RWPE1 (cell line): Measurements from ENCODE around the gene KIAA0408.
"Not testable (repeated sequence)": the region's sequence is repeated elsewhere in the genome, so short reads cannot be mapped to it uniquely, and the experiment has no call there.

ENCODE experiments used
- CTCF ChIA-PET: fragments of 350-600 bp; sonication (Branson Sonifier 250); formaldehyde crosslinking; extraction: SDS; loops from one replicate; lab custom pipeline; 2021; lab: Yijun Ruan, JAX
- POLR2A ChIA-PET: fragments of 400-600 bp; formaldehyde crosslinking; extraction: SDS; loops from one replicate; lab custom pipeline; 2020; ENCODE audit warnings: antibody characterized with exemption; ENCODE audit not compliant: low non-redundant PET; lab: Yijun Ruan, JAX
- DNase-seq: peaks from one replicate; pipeline ENCODE4 v3.0.0; 2012; ENCODE audit warnings: low spot score
- H3K27ac ChIP-seq: fragments of 450-650 bp; 2 replicates; pipeline ENCODE4 v1.5.1; 2017
- TF ChIP-seq, protein P1 (sequence below): fragments of 450-650 bp; conservative IDR thresholded peaks from 2 replicates; pipeline ENCODE4 v1.5.1; 2017; ENCODE audit warnings: low read depth, mild to moderate bottlenecking

The KIAA0408 gene

DNA sequence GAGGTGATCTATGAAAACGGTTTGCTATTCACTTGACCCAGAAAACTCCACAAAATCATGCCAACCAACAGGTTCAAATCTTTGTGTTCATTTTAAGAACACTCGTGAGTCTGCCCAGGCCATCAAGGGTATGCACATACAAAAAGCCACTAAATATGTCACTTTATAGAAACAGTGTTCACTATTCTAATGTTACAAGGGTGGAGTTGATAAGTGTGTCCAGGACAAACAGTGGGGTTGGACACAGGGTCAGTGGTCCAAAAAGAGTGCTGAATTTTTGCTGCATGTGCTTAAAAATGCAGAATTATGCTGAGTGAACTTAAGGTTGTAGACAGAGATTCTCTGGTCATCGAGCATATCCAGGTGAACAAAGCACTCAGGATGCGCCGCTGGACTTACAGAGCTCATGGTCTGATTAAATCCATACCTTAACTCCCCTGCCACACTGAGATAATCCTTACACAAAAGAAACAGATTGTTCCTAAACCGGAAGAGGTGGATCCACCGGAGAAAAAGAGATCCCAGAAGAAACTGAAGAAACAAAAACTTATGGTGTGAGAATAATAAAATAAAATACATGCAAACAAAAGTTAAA, 23.5 kb downstream of the KIAA0408 start:
- CTCF ChIA-PET = no interaction called here
- POLR2A ChIA-PET = no interaction called here
- no peak overlapping the region for H3K27ac ChIP-seq
- DNase-seq = no peak
- TF ChIP-seq, protein P1, sequence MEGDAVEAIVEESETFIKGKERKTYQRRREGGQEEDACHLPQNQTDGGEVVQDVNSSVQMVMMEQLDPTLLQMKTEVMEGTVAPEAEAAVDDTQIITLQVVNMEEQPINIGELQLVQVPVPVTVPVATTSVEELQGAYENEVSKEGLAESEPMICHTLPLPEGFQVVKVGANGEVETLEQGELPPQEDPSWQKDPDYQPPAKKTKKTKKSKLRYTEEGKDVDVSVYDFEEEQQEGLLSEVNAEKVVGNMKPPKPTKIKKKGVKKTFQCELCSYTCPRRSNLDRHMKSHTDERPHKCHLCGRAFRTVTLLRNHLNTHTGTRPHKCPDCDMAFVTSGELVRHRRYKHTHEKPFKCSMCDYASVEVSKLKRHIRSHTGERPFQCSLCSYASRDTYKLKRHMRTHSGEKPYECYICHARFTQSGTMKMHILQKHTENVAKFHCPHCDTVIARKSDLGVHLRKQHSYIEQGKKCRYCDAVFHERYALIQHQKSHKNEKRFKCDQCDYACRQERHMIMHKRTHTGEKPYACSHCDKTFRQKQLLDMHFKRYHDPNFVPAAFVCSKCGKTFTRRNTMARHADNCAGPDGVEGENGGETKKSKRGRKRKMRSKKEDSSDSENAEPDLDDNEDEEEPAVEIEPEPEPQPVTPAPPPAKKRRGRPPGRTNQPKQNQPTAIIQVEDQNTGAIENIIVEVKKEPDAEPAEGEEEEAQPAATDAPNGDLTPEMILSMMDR = no peak

- TF ChIP-seq, protein P1 = no peak
- ChIA-PET POLR2A (no interaction called here), CTCF (no interaction called here)
- no peak for DNase-seq
- no peak overlapping the region for H3K27ac ChIP-seq
Measured at GRCh38 chr6:127434651-127435050, 24.5 kb downstream of the KIAA0408 start.

- CTCF ChIA-PET = interaction anchor here (0.8 kb wide), 1 partner anchor 14 kb away, joined by 3 read pairs; no protein-coding TSS in a partner anchor
- H3K27ac ChIP-seq, DNase-seq, POLR2A ChIA-PET: not testable (repeated sequence)
Measured at GRCh38 chr6:127428562-127428961, 30.6 kb downstream of the KIAA0408 start.

DNA sequence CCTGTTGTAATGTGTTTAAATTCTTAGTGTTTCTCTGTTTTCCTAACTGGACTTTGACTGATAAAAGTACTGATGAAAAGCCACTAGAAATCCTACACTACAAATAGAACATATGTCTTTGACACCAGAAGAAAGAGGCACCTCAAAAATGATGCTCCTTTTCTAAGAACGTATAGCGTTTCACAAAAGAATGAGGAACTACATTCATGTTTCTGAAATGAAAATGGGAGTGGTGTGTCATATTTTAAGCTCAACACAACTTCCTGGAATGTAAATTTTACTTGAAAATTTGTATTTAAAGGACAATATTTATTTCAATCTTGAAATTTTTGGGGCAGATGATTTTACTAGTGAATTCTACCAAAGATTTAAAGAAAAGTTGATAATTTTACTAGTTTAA, 35.3 kb downstream of the KIAA0408 start:
- POLR2A ChIA-PET = no interaction called here
- CTCF ChIA-PET = no interaction called here
- TF ChIP-seq, protein P1 = no peak
- no peak overlapping the region for H3K27ac ChIP-seq
- no peak for DNase-seq

DNA sequence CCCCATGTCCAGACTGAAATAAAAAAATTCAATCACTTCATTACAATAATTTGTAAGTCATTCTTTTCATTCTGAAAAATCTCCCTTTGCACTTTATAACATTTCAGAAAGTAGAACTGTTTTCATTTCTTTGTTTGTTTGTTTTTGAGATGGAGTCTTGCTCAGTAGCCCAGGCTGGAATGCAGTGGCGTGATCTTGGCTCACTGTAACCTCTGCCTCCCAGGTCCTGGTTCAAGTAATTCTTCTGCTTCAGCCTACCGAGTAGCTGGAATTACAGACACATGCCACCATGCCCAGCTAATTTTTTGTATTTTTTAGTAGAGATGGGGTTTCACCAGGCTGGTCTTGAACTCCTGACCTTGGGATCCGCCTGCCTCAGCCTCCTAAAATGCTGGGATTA, 38.0 kb downstream of the KIAA0408 start:
- CTCF ChIA-PET = interaction anchor here (0.7 to 1.0 kb wide), 3 partner anchors 77 to 119 kb away, joined by 3 to 7 read pairs (median 4); no protein-coding TSS in a partner anchor
- POLR2A ChIA-PET, H3K27ac ChIP-seq, DNase-seq: not testable (repeated sequence)

- no peak overlapping the region for H3K27ac ChIP-seq
- TF ChIP-seq, protein P1 = peak; percentile 52
- ChIA-PET CTCF (interaction anchor here (0.5 to 1.0 kb wide), 3 partner anchors 77 to 1578 kb away, joined by 3 to 7 read pairs (median 4); no protein-coding TSS in a partner anchor), POLR2A (interaction anchor here (0.5 kb wide), 1 partner anchor 119 kb away, joined by 3 read pairs; no protein-coding TSS in a partner anchor)
- peak; percentile 81 for DNase-seq
Measured at GRCh38 chr6:127420556-127420955, 38.6 kb downstream of the KIAA0408 start.

GRCh38 chr6:127415096-127415495, 44.1 kb downstream of the KIAA0408 start:
- TF ChIP-seq, protein P1 = no peak
- no peak overlapping the region for H3K27ac ChIP-seq
- ChIA-PET POLR2A (no interaction called here), CTCF (interaction anchor here (0.7 kb wide), 1 partner anchor 88 kb away, joined by 3 read pairs; no protein-coding TSS in a partner anchor)
- no peak for DNase-seq

DNA sequence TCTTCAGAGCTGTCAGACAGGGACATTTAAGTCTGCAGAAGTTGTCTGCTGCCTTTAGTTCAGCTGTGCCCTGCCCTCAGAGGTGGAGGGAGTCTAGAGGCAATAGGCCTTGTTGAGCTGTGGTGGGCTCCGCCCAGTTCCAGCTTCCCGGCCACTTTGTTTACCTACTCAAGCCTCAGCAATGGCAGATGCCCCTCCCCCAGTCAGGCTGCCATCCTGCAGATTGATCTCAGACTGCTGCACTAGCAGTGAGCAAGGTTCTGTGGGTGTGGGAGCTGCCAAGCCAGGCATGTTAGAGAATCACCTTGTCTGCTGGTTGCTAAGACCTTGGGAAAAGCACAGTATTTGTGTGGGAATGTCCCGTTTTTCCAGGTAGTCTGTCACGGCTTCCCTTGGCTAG, 46.1 kb downstream of the KIAA0408 start:
- H3K27ac ChIP-seq, POLR2A ChIA-PET, CTCF ChIA-PET, DNase-seq: not testable (repeated sequence)

DNA sequence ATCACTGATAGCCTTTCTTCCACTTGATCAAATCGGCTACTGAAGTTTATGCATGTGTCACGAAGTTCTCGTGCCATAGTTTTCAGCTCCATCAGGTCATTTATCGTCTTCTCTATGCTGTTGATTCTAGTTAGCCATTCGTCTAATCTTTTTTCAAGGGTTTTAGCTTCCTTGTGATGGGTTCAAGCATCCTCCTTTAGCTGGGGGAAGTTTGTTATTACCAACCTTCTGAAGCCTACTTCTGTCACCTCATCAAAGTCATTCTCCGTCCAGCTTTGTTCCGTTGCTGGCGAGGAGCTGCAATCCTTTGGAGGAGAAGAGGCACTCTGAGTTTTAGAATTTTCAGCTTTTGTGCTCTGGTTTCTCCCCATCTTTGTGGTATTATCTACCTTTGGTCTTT, 47.2 kb downstream of the KIAA0408 start:
- DNase-seq, H3K27ac ChIP-seq, CTCF ChIA-PET, POLR2A ChIA-PET: not testable (repeated sequence)
